RWPE2 (cell line): Measurements from ENCODE around the gene TDRD3.

Experiments used
- ATAC-seq: fragments of 200-7000 bp; cut with Tn5 transposase; 3 replicates; pipeline ENCODE4 v1.9.1; 2021; ENCODE audit warnings: low read depth
- DNase-seq: peaks from one replicate; pipeline ENCODE4 v3.0.0-alpha.2; 2020; ENCODE audit warnings: low spot score
- H3K27ac ChIP-seq: fragments of 450-650 bp; 2 replicates; pipeline ENCODE4 v1.5.1; 2017; ENCODE audit warnings: mild to moderate bottlenecking; ENCODE audit not compliant: poor library complexity, severe bottlenecking
- H3K27me3 ChIP-seq: fragments of 250-450 bp; sonication (Bioruptor Pico); 2 replicates; pipeline ENCODE4 v1.5.1; 2021; ENCODE audit warnings: mild to moderate bottlenecking, moderate library complexity; ENCODE audit not compliant: insufficient read depth, poor library complexity, severe bottlenecking
- H3K36me3 ChIP-seq: fragments of 250-450 bp; sonication (Bioruptor Pico); 2 replicates; pipeline ENCODE4 v1.5.1; 2020; ENCODE audit warnings: low read depth, mild to moderate bottlenecking, moderate library complexity
- H3K4me1 ChIP-seq: fragments of 250-450 bp; sonication (Bioruptor Pico); 2 replicates; pipeline ENCODE4 v1.5.1; 2021; ENCODE audit warnings: mild to moderate bottlenecking, moderate library complexity; ENCODE audit not compliant: insufficient read depth, poor library complexity, severe bottlenecking
- H3K4me3 ChIP-seq: fragments of 250-450 bp; sonication (Bioruptor Pico); 2 replicates; pipeline ENCODE4 v1.5.1; 2021; ENCODE audit warnings: mild to moderate bottlenecking, moderate library complexity; ENCODE audit not compliant: severe bottlenecking
- H3K9me3 ChIP-seq: fragments of 250-450 bp; sonication (Bioruptor Pico); 2 replicates; pipeline ENCODE4 v1.5.1; 2021; ENCODE audit warnings: mild to moderate bottlenecking, moderate library complexity; ENCODE audit not compliant: severe bottlenecking
- CTCF ChIP-seq: fragments of 450-650 bp; IDR thresholded peaks from one replicate; pipeline ENCODE4 v1.5.1; 2017; ENCODE audit warnings: mild to moderate bottlenecking, moderate library complexity; ENCODE audit not compliant: poor library complexity, severe bottlenecking

The TDRD3 gene

GRCh38 chr13:60395971-60396782 lies 843 bp upstream of the TDRD3 start:
- peak overlapping the region; percentile 82 for H3K27ac ChIP-seq
- H3K36me3 ChIP-seq: no peaks in the 10 kb centered on the region
- peak overlapping the region; percentile 60 for H3K4me3 ChIP-seq
- peaks cover 7% of the 10 kb centered on the region for H3K4me1 ChIP-seq
- TF ChIP-seq CTCF: no peak
- no peaks in the 10 kb centered on the region for H3K9me3 ChIP-seq
- peak; percentile 89 for ATAC-seq
- peak; percentile 88 for DNase-seq
- H3K27me3 ChIP-seq: no peaks in the 10 kb centered on the region

- Histone ChIP-seq H3K27ac (peak overlapping the region; percentile 82), H3K36me3 (no peaks in the 10 kb centered on the region), H3K9me3 (no peaks in the 10 kb centered on the region), H3K27me3 (no peaks in the 10 kb centered on the region), H3K4me1 (peaks cover 12% of the 10 kb centered on the region), H3K4me3 (peak overlapping the region; percentile 60)
- DNase-seq (peak; percentile 51), ATAC-seq (peak; percentile 26; the same call in 2 of the 3 replicates)
- TF ChIP-seq CTCF: no peak
Observed at GRCh38 chr13:60397704-60398378, 821 bp downstream of the TDRD3 start.

DNA sequence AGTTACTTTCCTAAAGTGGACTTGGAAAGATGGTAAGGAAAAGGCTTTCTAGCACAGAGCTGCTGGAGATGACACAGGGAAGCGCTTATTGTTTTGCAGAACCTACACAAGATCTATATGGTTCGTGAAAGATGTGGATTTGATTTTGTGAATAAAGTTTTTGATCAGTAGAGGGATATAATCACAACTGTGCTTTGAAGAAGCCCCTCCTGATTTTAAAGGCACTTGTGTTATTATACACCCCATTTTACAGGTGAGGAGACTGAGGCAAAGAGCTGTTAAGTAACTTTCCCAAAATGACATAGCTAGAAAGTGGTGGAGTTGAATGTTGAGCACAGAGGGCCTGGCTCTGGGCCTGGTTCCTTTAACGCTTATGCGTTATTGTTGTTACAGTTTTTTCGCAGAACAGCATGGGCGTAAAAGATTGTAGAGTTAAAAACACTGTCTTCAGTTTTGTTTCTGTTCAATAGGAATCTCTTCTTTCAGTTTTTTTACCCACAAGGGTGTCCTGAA lies 1.4 kb downstream of the TDRD3 start:
- Histone ChIP-seq H3K27ac (peak overlapping the region; percentile 82), H3K9me3 (no peaks in the 10 kb centered on the region), H3K36me3 (no peaks in the 10 kb centered on the region), H3K27me3 (no peaks in the 10 kb centered on the region), H3K4me3 (peak overlapping the region; percentile 60), H3K4me1 (peaks cover 12% of the 10 kb centered on the region)
- TF ChIP-seq CTCF: no peak
- ATAC-seq (no peak), DNase-seq (no peak)

DNA sequence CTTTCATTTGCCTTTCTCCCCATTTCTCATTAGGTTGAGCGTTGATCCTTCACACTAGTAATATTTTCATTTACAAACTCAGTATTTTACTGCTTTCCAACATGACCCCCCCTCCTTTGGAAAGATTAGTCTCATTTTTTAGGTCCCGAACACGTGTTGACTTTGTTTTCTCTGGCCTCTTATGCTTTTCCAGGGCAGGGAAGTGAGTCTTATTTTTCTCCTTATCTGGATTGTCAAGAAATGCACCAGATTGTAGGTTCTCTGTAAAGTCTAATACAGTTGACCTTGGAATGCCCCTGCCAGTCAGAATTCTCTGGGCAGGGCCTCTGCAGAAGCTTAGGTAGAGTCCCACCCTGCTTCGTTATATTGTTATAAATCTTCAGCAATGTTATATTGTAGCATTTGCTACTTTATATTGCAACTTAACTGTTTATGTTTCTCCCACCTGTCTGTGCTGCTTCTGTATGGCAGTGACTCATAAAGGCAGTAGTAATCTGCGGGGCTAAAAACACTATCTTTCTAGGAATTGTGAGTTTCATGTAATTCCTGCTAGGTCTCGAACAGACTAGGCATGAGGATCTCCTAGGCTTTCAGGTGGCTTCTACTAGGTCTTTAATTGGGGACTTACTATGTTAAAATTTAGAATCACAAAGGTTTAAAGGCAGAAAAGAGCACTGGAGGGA lies 2.0 kb downstream of the TDRD3 start:
- DNase-seq (no peak), ATAC-seq (no peak)
- H3K4me1 ChIP-seq: peaks cover 12% of the 10 kb centered on the region
- TF ChIP-seq CTCF: no peak
- H3K36me3 ChIP-seq: no peaks in the 10 kb centered on the region
- no peaks in the 10 kb centered on the region for H3K27me3 ChIP-seq
- no peaks in the 10 kb centered on the region for H3K9me3 ChIP-seq
- no peak overlapping the region for H3K27ac ChIP-seq
- H3K4me3 ChIP-seq: no peak overlapping the region
